Progenitor cell of endocrine pancreas (in vitro differentiated cells): ENCODE data around the gene ZRANB1. TPM values are rescaled to one million over a fixed set of nuclear protein-coding genes. Genes with fewer than 3 reads are reported as not detected.

Experiments used
- DNase-seq: peaks from one replicate; pipeline ENCODE4 v3.0.0; 2021; ENCODE audit warnings: low spot score; ENCODE audit not compliant: unreplicated experiment
- H3K27ac Mint-ChIP-seq: 2 replicates; pipeline ENCODE4 v1.8.0; 2021; ENCODE audit warnings: mild to moderate bottlenecking, moderate library complexity, mixed read lengths
- H3K27me3 Mint-ChIP-seq: 2 replicates; pipeline ENCODE4 v1.8.0; 2021; ENCODE audit warnings: mixed read lengths
- H3K36me3 Mint-ChIP-seq: 2 replicates; pipeline ENCODE4 v1.8.0; 2022; ENCODE audit warnings: mixed read lengths; ENCODE audit not compliant: insufficient read depth
- H3K4me1 Mint-ChIP-seq: 2 replicates; pipeline ENCODE4 v1.8.0; 2021; ENCODE audit warnings: low read depth, mixed read lengths
- H3K4me3 Mint-ChIP-seq: 2 replicates; pipeline ENCODE4 v1.8.0; 2021; ENCODE audit warnings: low read depth, mild to moderate bottlenecking, moderate library complexity, mixed read lengths
- H3K9me3 Mint-ChIP-seq: 2 replicates; pipeline ENCODE4 v1.8.0; 2021; ENCODE audit warnings: low read depth, mixed read lengths
- total RNA-seq: library from RNA; stranded (reverse); gene quantifications from 2 replicates; pipeline ENCODE4 v1.2.1, GENCODE V29; 2021
- TF ChIP-seq, protein P1 (sequence below): fragments of 200-600 bp; sonication (generic); IDR thresholded peaks from one replicate; pipeline ENCODE4 v1.5.0; 2021; ENCODE audit warnings: antibody characterized with exemption, mild to moderate bottlenecking; ENCODE audit not compliant: unreplicated experiment

ZRANB1 gene
- total RNA-seq, 1 donor from 2014 or later, result 31.1 TPM

- Mint-ChIP-seq H3K27me3 (no peaks in the 10 kb centered on the region), H3K27ac (peak overlapping the region; percentile 86), H3K36me3 (peaks cover 39% of the 10 kb centered on the region), H3K4me1 (peaks cover 37% of the 10 kb centered on the region), H3K4me3 (no peak overlapping the region), H3K9me3 (peaks cover 6% of the 10 kb centered on the region)
- TF ChIP-seq, protein P1, sequence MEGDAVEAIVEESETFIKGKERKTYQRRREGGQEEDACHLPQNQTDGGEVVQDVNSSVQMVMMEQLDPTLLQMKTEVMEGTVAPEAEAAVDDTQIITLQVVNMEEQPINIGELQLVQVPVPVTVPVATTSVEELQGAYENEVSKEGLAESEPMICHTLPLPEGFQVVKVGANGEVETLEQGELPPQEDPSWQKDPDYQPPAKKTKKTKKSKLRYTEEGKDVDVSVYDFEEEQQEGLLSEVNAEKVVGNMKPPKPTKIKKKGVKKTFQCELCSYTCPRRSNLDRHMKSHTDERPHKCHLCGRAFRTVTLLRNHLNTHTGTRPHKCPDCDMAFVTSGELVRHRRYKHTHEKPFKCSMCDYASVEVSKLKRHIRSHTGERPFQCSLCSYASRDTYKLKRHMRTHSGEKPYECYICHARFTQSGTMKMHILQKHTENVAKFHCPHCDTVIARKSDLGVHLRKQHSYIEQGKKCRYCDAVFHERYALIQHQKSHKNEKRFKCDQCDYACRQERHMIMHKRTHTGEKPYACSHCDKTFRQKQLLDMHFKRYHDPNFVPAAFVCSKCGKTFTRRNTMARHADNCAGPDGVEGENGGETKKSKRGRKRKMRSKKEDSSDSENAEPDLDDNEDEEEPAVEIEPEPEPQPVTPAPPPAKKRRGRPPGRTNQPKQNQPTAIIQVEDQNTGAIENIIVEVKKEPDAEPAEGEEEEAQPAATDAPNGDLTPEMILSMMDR, result no peak
- DNase-seq, result no peak
Observed at GRCh38 chr10:125021686-125022344, 79.9 kb downstream of the ZRANB1 start.

GRCh38 chr10:125022671-125023070 lies 80.7 kb downstream of the ZRANB1 start:
- Mint-ChIP-seq H3K27ac (no peak overlapping the region), H3K9me3 (peaks cover 6% of the 10 kb centered on the region), H3K36me3 (peaks cover 34% of the 10 kb centered on the region)

DNA sequence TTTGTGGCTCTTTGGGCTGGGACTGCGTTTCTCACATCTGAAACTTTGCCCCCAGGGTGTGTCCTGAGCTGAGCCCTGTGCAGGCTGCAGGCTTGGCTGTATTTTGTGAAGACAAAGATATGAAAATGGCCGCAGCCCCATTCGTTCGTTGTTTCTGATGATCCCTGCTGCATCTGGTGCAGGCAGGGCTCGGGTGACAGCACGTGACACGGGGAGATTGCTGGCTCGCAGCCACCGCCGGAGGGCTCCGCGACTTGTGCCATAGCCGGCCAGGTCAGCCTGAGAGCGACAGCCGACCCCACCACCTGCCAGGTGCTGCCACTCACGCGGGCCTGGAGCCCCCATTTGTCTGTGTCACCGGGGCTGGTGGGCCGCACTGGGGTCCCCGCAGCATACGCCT lies 81.3 kb downstream of the ZRANB1 start:
- no peak for DNase-seq
- no peaks in the 10 kb centered on the region for H3K27me3 Mint-ChIP-seq
- no peak overlapping the region for H3K4me3 Mint-ChIP-seq
- peak overlapping the region; percentile 86 for H3K27ac Mint-ChIP-seq
- H3K9me3 Mint-ChIP-seq, result peaks cover 6% of the 10 kb centered on the region
- peaks cover 39% of the 10 kb centered on the region for H3K4me1 Mint-ChIP-seq
- TF ChIP-seq, protein P1, result no peak
- peaks cover 34% of the 10 kb centered on the region for H3K36me3 Mint-ChIP-seq

More at GRCh38 chr10:125022671-125023070, 80.7 kb downstream of the ZRANB1 start:
- Mint-ChIP-seq H3K4me3 (no peak overlapping the region), H3K4me1 (peaks cover 37% of the 10 kb centered on the region), H3K27me3 (no peaks in the 10 kb centered on the region)
- no peak for DNase-seq
- TF ChIP-seq, protein P1, result no peak

DNA sequence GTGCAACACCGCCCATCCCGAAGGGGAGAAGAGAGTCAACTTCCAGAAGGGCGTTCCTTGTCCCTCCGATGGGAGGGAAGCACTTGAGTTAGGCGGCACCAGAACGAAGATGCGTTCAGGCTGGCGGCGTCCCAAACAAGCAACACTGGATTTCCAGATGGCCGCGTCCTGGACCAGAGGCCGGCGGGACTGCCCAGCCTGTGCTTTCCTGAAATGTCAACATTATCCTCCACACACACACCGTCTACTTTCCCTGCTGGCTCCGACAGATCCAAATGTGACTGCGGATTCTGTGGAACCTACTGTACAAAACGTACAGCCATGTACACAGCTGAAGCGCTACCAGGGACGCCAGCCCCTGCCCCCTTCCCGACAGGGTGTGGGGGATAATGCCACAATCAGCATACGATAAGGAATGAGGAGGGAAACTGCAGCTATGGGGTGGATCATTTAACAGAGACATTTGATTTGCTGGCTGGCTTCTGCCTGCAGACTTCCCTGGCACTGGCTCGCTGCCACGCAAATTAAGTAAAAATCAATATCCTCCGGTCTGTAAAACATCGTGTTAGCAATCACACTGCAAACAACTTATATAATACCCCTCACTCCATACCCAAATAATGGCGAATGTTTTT lies 82.1 kb downstream of the ZRANB1 start:
- Mint-ChIP-seq H3K36me3 (peaks cover 36% of the 10 kb centered on the region), H3K9me3 (peaks cover 6% of the 10 kb centered on the region), H3K4me1 (peaks cover 44% of the 10 kb centered on the region), H3K4me3 (peak overlapping the region; percentile 33), H3K27ac (peak overlapping the region; percentile 86), H3K27me3 (no peaks in the 10 kb centered on the region)
- no peak for DNase-seq
- TF ChIP-seq, protein P1, result no peak

- TF ChIP-seq, protein P1, result no peak
- DNase-seq, result no peak
- Mint-ChIP-seq H3K4me3 (peak overlapping the region; percentile 27), H3K4me1 (peaks cover 48% of the 10 kb centered on the region), H3K27me3 (no peaks in the 10 kb centered on the region), H3K36me3 (peaks cover 34% of the 10 kb centered on the region), H3K9me3 (peaks cover 1% of the 10 kb centered on the region), H3K27ac (peak overlapping the region; percentile 86)
Observed at GRCh38 chr10:125024497-125025234, 82.7 kb downstream of the ZRANB1 start.
